Common myeloid progenitor, CD34-positive (primary cell): ENCODE measurements around the gene HOXB8.

ENCODE experiments used
- CTCF ChIA-PET: fragments of 350-600 bp; sonication (Branson Sonifier 250); formaldehyde crosslinking; loops from one replicate; lab custom pipeline; 2021; ENCODE audit warnings: antibody characterized with exemption; lab: Charles Lee
- POLR2A ChIA-PET: fragments of 350-600 bp; sonication (Branson Sonifier 250); formaldehyde crosslinking; loops from one replicate; lab custom pipeline; 2021; ENCODE audit warnings: antibody characterized with exemption; lab: Charles Lee
- DNase-seq, 3 donors: peaks; one replicate each; pipeline versions ENCODE4 v3.0.0 to v3.0.0-alpha.2; 2013
- H3K27ac ChIP-seq, 2 experiments: 1 replicate in 1 of 2; 2 replicates in 1 of 2; pipeline ENCODE4 v1.7.0; 2013; ENCODE audit warnings: inconsistent platforms in 2 of 2, low read length in 2 of 2, mild to moderate bottlenecking in 2 of 2, low read depth in 1 of 2, moderate library complexity in 1 of 2; ENCODE audit not compliant: severe bottlenecking in 2 of 2, insufficient read depth in 1 of 2, poor library complexity in 1 of 2
- H3K27me3 ChIP-seq, 5 experiments: replicated peaks in 2 of 5; 1 replicate in 3 of 5; 2 replicates in 2 of 5; pipeline versions ENCODE4 v1.6.1 to v1.7.0; 2013; ENCODE audit warnings: low read length in 4 of 5, mild to moderate bottlenecking in 2 of 5, moderate library complexity in 2 of 5, inconsistent platforms in 1 of 5; ENCODE audit not compliant: insufficient read depth in 5 of 5, control insufficient read depth in 4 of 5
- H3K36me3 ChIP-seq, 4 experiments: 1 replicate in 2 of 4; 2 replicates in 2 of 4; pipeline versions ENCODE4 v1.6.1 to v1.7.0; 2013; ENCODE audit warnings: low read length in 3 of 4, control low read depth in 1 of 4, mild to moderate bottlenecking in 1 of 4; ENCODE audit not compliant: control insufficient read depth in 4 of 4, insufficient read depth in 4 of 4
- H3K4me1 ChIP-seq, 4 experiments: 1 replicate in 3 of 4; 2 replicates in 1 of 4; pipeline versions ENCODE4 v1.6.1 to v1.7.1; 2013; ENCODE audit warnings: low read length in 3 of 4, mild to moderate bottlenecking in 3 of 4, control low read depth in 1 of 4, inconsistent platforms in 1 of 4, moderate library complexity in 1 of 4; ENCODE audit not compliant: control insufficient read depth in 4 of 4, insufficient read depth in 4 of 4; ENCODE audit errors: control extremely low read depth in 1 of 4
- H3K4me3 ChIP-seq, 7 experiments: 1 replicate in 4 of 7; 2 replicates in 3 of 7; pipeline versions ENCODE4 v1.5.1 to v1.7.0; 2013; ENCODE audit warnings: mild to moderate bottlenecking in 7 of 7, low read length in 6 of 7, moderate library complexity in 6 of 7, inconsistent platforms in 2 of 7, low read depth in 2 of 7, control low read depth in 1 of 7; ENCODE audit not compliant: insufficient read depth in 4 of 7, control insufficient read depth in 1 of 7; ENCODE audit errors: extremely low read depth in 1 of 7
- H3K9me3 ChIP-seq, 5 experiments: 1 replicate in 4 of 5; 2 replicates in 1 of 5; pipeline versions ENCODE4 v1.6.1 to v1.7.1; 2013; ENCODE audit warnings: low read length in 4 of 5, mild to moderate bottlenecking in 2 of 5, inconsistent platforms in 1 of 5, low read depth in 1 of 5, moderate library complexity in 1 of 5; ENCODE audit not compliant: control insufficient read depth in 4 of 5, insufficient read depth in 2 of 5; ENCODE audit errors: control extremely low read depth in 1 of 5
- WGBS: methylation state at CpG from one replicate; pipeline ENCODE4 v1.1.5; 2013; ENCODE audit not compliant: insufficient coverage; 5-methylcytosine and 5-hydroxymethylcytosine counted together

HOXB8 gene

DNA sequence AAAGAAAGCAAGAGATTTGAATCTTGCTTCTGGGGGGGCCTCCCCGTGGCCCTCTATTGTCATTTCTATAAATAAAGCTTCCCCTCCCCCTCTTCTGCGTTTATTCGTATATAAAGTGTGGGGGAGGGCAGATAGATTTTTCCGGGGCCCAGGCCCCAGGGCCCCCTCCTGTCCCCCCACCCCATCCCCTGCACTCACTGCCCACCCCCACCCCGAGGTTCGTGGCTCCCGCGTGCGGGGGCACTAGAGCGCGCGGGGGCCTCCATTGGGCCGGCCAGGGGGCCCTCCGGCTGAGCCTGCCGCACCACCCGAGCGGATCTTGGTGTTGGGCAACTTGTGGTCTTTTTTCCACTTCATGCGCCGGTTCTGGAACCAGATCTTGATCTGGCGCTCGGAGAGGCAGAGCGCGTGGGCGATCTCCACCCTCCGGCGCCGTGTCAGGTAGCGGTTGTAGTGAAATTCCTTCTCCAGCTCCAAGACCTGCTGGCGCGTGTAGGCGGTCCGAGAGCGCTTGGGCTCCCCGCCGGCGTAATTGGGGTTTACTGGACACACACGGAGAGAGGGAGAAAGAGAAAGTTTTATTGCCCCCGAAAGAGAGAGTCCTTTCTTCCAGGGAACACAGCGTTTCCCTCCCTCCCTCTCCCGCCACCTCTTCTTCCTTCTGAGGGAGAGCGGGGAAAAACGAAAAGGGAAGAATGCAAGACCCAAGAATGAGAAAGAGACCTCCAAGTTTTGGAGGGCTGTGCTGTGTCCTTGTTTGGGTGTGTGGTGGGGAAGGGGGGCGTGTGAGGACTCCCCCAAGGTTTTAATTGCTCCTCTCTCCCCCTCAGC is 38.4 kb downstream of the HOXB8 start:
- ChIA-PET POLR2A (interaction anchor here (1.0 kb wide), 1 partner anchor 12 kb away, joined by 3 read pairs; no protein-coding TSS in a partner anchor), CTCF (interaction anchor here (0.7 to 1.8 kb wide), 4 partner anchors 10 to 48 kb away, joined by 3 to 4 read pairs (median 4); no protein-coding TSS in a partner anchor)
- WGBS = 4% methylated on average over 20 of the region's 43 CpGs
- Histone ChIP-seq H3K27ac (peak overlapping the region in 1 of 2 experiments; percentile 81), H3K9me3 (no peaks in the 10 kb centered on the region), H3K4me1 (peaks cover 7 to 89% (median 66%) of the 10 kb centered on the region in 4 experiments), H3K4me3 (peak overlapping the region; percentile 24 to 86 (median 73)), H3K27me3 (no peaks in the 10 kb centered on the region), H3K36me3 (peaks cover 0 to 19% (median 9%) of the 10 kb centered on the region in 4 experiments)
- DNase-seq = peak in 2 of 3 donors; percentile 51 to 58

DNA sequence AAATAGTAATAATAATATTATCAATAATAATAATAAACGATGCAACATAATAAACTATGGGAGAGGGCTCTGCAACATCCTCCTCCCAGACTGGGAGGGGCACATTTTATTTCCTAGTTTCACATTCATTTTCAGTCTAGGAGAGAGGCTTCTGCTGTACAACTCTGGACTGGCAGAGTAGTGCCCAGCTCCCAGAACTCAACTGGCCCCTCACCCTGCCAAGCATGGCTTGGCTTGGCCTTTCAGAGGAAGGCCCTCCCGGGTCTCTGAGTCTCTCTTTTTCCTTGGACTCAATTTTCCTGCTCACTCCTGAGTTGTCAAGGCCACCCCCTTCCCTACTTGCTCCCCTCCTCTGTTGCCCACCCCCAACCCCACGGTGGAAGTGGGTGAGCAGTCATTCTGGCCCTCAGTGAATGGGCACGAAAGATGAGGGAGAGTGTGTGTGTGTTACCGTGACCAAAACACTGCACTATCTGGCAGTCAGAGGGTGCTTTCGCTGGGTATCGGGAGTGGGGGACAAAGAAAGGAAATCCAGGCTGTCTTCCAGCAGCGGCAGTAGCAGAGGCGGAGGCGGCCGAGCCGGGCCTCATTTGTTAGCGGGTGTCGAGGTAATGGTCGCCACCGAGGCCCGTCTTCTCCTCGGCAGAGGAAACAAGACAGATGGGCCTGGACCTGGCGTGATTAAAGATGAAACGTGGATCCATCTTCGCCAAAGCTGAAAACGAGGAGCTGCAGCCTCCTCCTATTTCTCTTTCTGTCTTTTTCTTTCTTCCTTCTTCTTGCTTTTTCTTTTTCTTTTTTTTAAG is 39.2 kb downstream of the HOXB8 start:
- CTCF ChIA-PET = interaction anchor here (0.7 to 1.8 kb wide), 4 partner anchors 10 to 47 kb away, joined by 3 to 4 read pairs (median 4); no protein-coding TSS in a partner anchor
- peaks cover 0 to 25% (median 12%) of the 10 kb centered on the region in 4 experiments for H3K36me3 ChIP-seq
- POLR2A ChIA-PET = no interaction called here
- peak overlapping the region in 6 of 7 experiments; percentile 10 to 85 (median 33) for H3K4me3 ChIP-seq
- H3K9me3 ChIP-seq = no peaks in the 10 kb centered on the region
- 39% methylated on average over 15 of the region's 22 CpGs for WGBS
- no peaks in the 10 kb centered on the region for H3K27me3 ChIP-seq
- H3K4me1 ChIP-seq = peaks cover 7 to 89% (median 64%) of the 10 kb centered on the region in 4 experiments
- no peak for DNase-seq
- H3K27ac ChIP-seq = peak overlapping the region in 1 of 2 experiments; percentile 81

- peaks cover 0 to 30% (median 16%) of the 10 kb centered on the region in 4 experiments for H3K36me3 ChIP-seq
- CTCF ChIA-PET = interaction anchor here (1.0 to 1.3 kb wide), 2 partner anchors 35 to 82 kb away, joined by 3 to 4 read pairs; no protein-coding TSS in a partner anchor
- peak overlapping the region in 2 of 7 experiments; percentile 66 to 85 for H3K4me3 ChIP-seq
- no peak overlapping the region for H3K27ac ChIP-seq
- DNase-seq = no peak
- peaks cover 4 to 89% (median 60%) of the 10 kb centered on the region in 4 experiments for H3K4me1 ChIP-seq
- H3K9me3 ChIP-seq = no peaks in the 10 kb centered on the region
- POLR2A ChIA-PET = interaction anchor here (0.6 kb wide), 1 partner anchor 671 kb away, joined by 3 read pairs; no protein-coding TSS in a partner anchor
- no peaks in the 10 kb centered on the region for H3K27me3 ChIP-seq
- WGBS = 34% methylated on average over 3 of the region's 7 CpGs
Measured at GRCh38 chr17:48575066-48575582, 40.0 kb downstream of the HOXB8 start.

- ChIA-PET POLR2A (interaction anchor here (0.6 to 0.7 kb wide), 2 partner anchors 31 to 670 kb away, joined by 3 to 4 read pairs; no protein-coding TSS in a partner anchor), CTCF (interaction anchor here (0.9 to 1.3 kb wide), 3 partner anchors 35 to 223 kb away, joined by 3 to 4 read pairs (median 3); no protein-coding TSS in a partner anchor)
- peaks cover 4 to 89% (median 58%) of the 10 kb centered on the region in 4 experiments for H3K4me1 ChIP-seq
- H3K36me3 ChIP-seq = peaks cover 0 to 30% (median 16%) of the 10 kb centered on the region in 4 experiments
- H3K27ac ChIP-seq = no peak overlapping the region
- H3K9me3 ChIP-seq = no peaks in the 10 kb centered on the region
- 91% methylated on average over 6 of the region's 8 CpGs for WGBS
- no peak for DNase-seq
- H3K4me3 ChIP-seq = no peak overlapping the region
- H3K27me3 ChIP-seq = no peaks in the 10 kb centered on the region
Measured at GRCh38 chr17:48574505-48575065, 40.5 kb downstream of the HOXB8 start.

DNA sequence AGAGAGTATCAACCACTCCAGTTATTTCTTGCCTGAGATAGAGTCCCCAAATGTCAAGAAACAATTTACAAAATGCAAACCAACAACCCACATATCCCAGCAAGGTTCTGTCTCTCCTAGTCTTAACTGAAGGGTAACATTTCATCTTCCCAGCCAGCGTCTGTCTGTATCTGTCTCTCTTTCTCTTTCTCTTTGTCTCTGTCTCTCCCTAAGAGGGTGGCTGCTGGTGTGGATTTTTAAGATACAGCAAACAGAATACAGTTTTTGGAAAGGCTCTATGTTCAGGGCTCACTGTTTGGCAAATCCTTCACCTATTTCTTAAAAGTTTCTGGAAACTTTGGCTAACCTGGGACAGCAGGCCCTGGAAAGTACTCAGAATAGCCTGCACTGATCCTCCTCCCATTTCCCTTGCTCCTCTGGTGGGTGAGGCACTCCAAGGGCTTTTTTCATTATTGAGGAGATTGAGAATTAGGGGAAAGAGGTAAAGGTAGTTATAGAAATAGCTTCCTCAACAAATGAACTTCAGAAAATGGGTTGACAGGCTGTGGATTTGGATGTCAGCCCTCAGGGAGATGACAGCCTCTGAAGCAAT is 43.2 kb downstream of the HOXB8 start:
- H3K4me1 ChIP-seq = peaks cover 0 to 99% (median 64%) of the 10 kb centered on the region in 4 experiments
- ChIA-PET POLR2A (no interaction called here), CTCF (no interaction called here)
- H3K36me3 ChIP-seq = peaks cover 0 to 36% (median 16%) of the 10 kb centered on the region in 4 experiments
- whole genome bisulfite sequencing = 86% methylated on average over 1 of the region's 1 CpG
- no peaks in the 10 kb centered on the region for H3K9me3 ChIP-seq
- H3K27ac ChIP-seq = no peak overlapping the region
- no peaks in the 10 kb centered on the region for H3K27me3 ChIP-seq
- DNase-seq = no peak
- H3K4me3 ChIP-seq = no peak overlapping the region
